ENCODE measurements around the gene CACNA2D4. TPM values are rescaled to one million over a fixed set of nuclear protein-coding genes. Genes with fewer than 3 reads are reported as not detected.

The CACNA2D4 gene
- total RNA-seq, 4 donors from 2014 or later = 0.27 to 3.1 (median 0.92) TPM

DNA sequence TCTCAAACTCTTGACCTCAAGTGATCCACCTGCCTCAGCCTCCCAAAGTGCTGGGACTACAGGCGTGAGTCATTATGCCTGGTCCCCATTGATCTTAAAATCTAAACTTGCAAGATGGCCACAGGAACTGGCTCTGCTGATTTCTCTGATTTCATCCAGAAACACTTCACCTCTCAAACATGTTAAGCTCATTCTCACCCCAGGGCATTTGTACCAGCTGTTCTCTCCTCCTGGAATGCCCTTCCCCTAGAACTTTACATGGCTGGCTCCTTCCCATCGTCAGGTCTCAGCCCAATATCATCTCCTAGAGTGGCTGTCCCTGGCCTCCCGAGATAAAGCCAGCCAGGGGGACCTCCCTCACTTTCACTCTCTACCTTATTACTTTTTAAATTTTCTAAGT lies 103.3 kb downstream of the CACNA2D4 start:
- Histone ChIP-seq H3K9me3 (no peaks in the 10 kb centered on the region), H3K36me3 (no peaks in the 10 kb centered on the region), H3K27ac (no peak overlapping the region), H3K27me3 (peaks cover 0 to 59% (median 0%) of the 10 kb centered on the region in 4 donors), H3K4me3 (no peak overlapping the region), H3K4me1 (peaks cover 0 to 11% (median 0%) of the 10 kb centered on the region in 3 donors)
- no peak for DNase-seq
- WGBS, 2 donors = 63 to 67% methylated on average over 3 of the region's 3 CpGs
- TF ChIP-seq POLR2A (IDR thresholded peaks at IDR 0.05) = no peak
- TF ChIP-seq CTCF (IDR thresholded peaks at IDR 0.05) = no peak
- intact Hi-C loops (cut with DNase I) = no loop called here

- WGBS, 2 donors = 45 to 53% methylated on average over 7 to 8 of the region's 8 CpGs
- no peak for DNase-seq
- Histone ChIP-seq H3K4me1 (peaks cover 0 to 11% (median 0%) of the 10 kb centered on the region in 3 donors), H3K27me3 (peaks cover 0 to 51% (median 0%) of the 10 kb centered on the region in 4 donors), H3K4me3 (no peak overlapping the region), H3K36me3 (no peaks in the 10 kb centered on the region), H3K27ac (no peak overlapping the region), H3K9me3 (no peaks in the 10 kb centered on the region)
- intact Hi-C loops (cut with DNase I) = no loop called here
- TF ChIP-seq POLR2A (IDR thresholded peaks at IDR 0.05) = no peak
- no peak for TF ChIP-seq CTCF (IDR thresholded peaks at IDR 0.05)
Measured at GRCh38 chr12:1814266-1814665, 104.2 kb downstream of the CACNA2D4 start.

- Histone ChIP-seq H3K4me3 (no peak overlapping the region), H3K4me1 (peaks cover 0 to 11% (median 0%) of the 10 kb centered on the region in 3 donors), H3K27ac (peak overlapping the region in 3 of 4 donors; percentile 34 to 73 (median 61)), H3K9me3 (no peaks in the 10 kb centered on the region), H3K36me3 (no peaks in the 10 kb centered on the region), H3K27me3 (peaks cover 0 to 47% (median 0%) of the 10 kb centered on the region in 4 donors)
- intact Hi-C loops (cut with DNase I) = no loop called here
- DNase-seq = no peak
- whole genome bisulfite sequencing, 2 donors = 59 to 65% methylated on average over 14 to 17 of the region's 17 CpGs
- TF ChIP-seq CTCF (IDR thresholded peaks at IDR 0.05) (no peak), POLR2A (IDR thresholded peaks at IDR 0.05) (no peak)
Measured at GRCh38 chr12:1812650-1813302, 105.7 kb downstream of the CACNA2D4 start.

DNA sequence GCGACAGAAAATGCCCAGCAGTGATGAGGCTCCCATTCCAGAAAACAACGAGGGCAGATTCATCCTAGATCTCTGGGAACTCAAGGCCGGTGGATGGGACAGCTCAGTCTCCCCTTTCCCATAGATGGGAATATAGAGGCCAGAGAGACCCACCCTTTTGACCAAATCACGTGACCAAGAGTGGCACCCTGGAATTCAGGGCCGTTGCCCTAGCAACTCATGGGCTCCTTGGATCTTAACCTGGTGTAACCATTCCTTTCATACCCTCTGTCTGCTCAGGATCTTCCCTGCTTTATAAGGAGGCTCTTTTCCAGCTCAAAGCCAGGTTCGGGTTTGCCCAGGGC lies 106.5 kb downstream of the CACNA2D4 start:
- 72 to 75% methylated on average over 3 to 6 of the region's 6 CpGs for WGBS, 2 donors
- no peak overlapping the region for H3K4me3 ChIP-seq
- H3K9me3 ChIP-seq = no peaks in the 10 kb centered on the region
- intact Hi-C loops (cut with DNase I) = no loop called here
- no peaks in the 10 kb centered on the region for H3K36me3 ChIP-seq
- no peak for TF ChIP-seq CTCF (IDR thresholded peaks at IDR 0.05)
- TF ChIP-seq POLR2A (IDR thresholded peaks at IDR 0.05) = no peak
- peaks cover 0 to 41% (median 0%) of the 10 kb centered on the region in 4 donors for H3K27me3 ChIP-seq
- DNase-seq = no peak
- peak overlapping the region in 3 of 4 donors; percentile 34 to 73 (median 61) for H3K27ac ChIP-seq
- H3K4me1 ChIP-seq = peaks cover 0 to 11% (median 0%) of the 10 kb centered on the region in 3 donors

DNA sequence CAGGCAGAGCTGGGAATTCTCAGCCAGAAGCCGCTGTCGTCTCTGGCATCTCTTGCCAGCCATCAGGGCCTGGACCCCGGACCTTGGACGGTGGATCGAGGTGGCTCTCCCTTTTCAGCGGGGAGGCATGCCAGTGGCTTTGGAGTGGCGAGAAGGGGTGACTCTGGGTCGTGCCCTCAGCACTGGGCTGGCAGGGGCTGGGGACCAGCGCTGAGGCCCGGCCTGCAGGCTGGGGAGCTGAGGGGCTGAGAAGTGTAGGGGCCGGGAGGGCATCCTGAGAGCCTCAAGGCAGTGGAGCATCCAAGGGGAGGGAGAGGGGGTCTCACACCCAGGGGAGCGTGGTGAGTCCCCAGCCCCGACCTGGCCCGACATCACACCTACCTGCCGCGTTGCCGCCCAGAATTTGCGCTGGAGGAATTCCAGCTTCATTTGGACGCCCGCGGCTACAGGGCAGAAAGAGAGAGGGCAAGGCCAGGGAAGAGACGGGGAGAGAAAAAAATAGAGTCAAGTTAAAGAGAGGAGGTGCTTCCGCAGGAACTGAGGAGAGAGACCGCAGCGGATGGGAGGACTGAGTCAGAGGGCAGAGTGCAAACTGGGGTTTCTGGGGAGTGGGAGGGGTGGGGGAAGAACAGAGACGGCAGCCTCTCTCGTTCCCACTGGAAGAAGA lies 107.0 kb downstream of the CACNA2D4 start:
- 57 to 63% methylated on average over 14 to 20 of the region's 27 CpGs for WGBS, 2 donors
- no peak for DNase-seq
- no peak for TF ChIP-seq CTCF (IDR thresholded peaks at IDR 0.05)
- TF ChIP-seq POLR2A (IDR thresholded peaks at IDR 0.05) = no peak
- Histone ChIP-seq H3K27ac (peak overlapping the region in 3 of 4 donors; percentile 34 to 73 (median 61)), H3K27me3 (peaks cover 0 to 36% (median 0%) of the 10 kb centered on the region in 4 donors), H3K4me1 (peaks cover 0 to 11% (median 0%) of the 10 kb centered on the region in 3 donors), H3K4me3 (no peak overlapping the region), H3K36me3 (no peaks in the 10 kb centered on the region), H3K9me3 (no peaks in the 10 kb centered on the region)
- intact Hi-C loops (cut with DNase I) = no loop called here
